HG02943 (cell line): ENCODE results near the gene CLEC1B.
"Not testable (repeated sequence)": the region's sequence is repeated elsewhere in the genome, so short reads cannot be mapped to it uniquely, and the experiment has no call there.

Experiments used
- ATAC-seq: cut with Tn5 transposase; IDR thresholded peaks from one replicate; pipeline ENCODE4 v1.9.1; 2021; ENCODE audit warnings: mild to moderate bottlenecking, low read depth, moderate library complexity; ENCODE audit not compliant: unreplicated experiment

The CLEC1B gene

GRCh38 chr12:9999016-9999415 lies at the start of gene CLEC1B:
Gene CLEC1B, minus strand, starts transcription at chr12:9999121. Its CDS starts 21 bp downstream, at chr12:9999100.
- ATAC-seq, result no peak

GRCh38 chr12:10048526-10048925 lies 49.6 kb upstream of the CLEC1B start:
- no peak for ATAC-seq

GRCh38 chr12:10042167-10042566 lies 43.2 kb upstream of the CLEC1B start:
- no peak for ATAC-seq

- ATAC-seq, result no peak
Observed at GRCh38 chr12:10033783-10034545, 35.0 kb upstream of the CLEC1B start.

- no peak for ATAC-seq
Observed at GRCh38 chr12:10031771-10032175, 32.9 kb upstream of the CLEC1B start.

GRCh38 chr12:10031321-10031720 lies 32.4 kb upstream of the CLEC1B start:
- ATAC-seq, result no peak

GRCh38 chr12:10030446-10030845 lies 31.5 kb upstream of the CLEC1B start, which contains the start of gene CLEC9A:
Gene CLEC9A, plus strand, starts transcription at chr12:10030682. Its CDS starts 22,006 bp downstream, at chr12:10052688.
- ATAC-seq, result no peak

- ATAC-seq, result no peak
Observed at GRCh38 chr12:10027721-10028120, 28.8 kb upstream of the CLEC1B start.

- ATAC-seq, result no peak
Observed at GRCh38 chr12:10027311-10027710, 28.4 kb upstream of the CLEC1B start.

GRCh38 chr12:10026666-10027065 lies 27.7 kb upstream of the CLEC1B start:
- not testable (repeated sequence) for ATAC-seq

GRCh38 chr12:10025236-10025635 lies 26.3 kb upstream of the CLEC1B start:
- no peak for ATAC-seq

- no peak for ATAC-seq
Observed at GRCh38 chr12:10021342-10021741, 22.4 kb upstream of the CLEC1B start.

GRCh38 chr12:10018386-10018785 lies 19.5 kb upstream of the CLEC1B start:
- no peak for ATAC-seq

- ATAC-seq, result no peak
Observed at GRCh38 chr12:10016881-10017280, 18.0 kb upstream of the CLEC1B start.

- no peak for ATAC-seq
Observed at GRCh38 chr12:10015450-10015849, 16.5 kb upstream of the CLEC1B start.

GRCh38 chr12:10012630-10013330 lies 13.9 kb upstream of the CLEC1B start:
- ATAC-seq, result no peak

GRCh38 chr12:10001171-10001776 lies 2.4 kb upstream of the CLEC1B start:
- ATAC-seq, result no peak

- ATAC-seq, result no peak
Observed at GRCh38 chr12:9992296-9992695, 6.6 kb downstream of the CLEC1B start.

- no peak for ATAC-seq
Observed at GRCh38 chr12:9991876-9992275, 7.0 kb downstream of the CLEC1B start.

GRCh38 chr12:9980126-9980525 lies 18.8 kb downstream of the CLEC1B start:
- no peak for ATAC-seq

- ATAC-seq, result no peak
Observed at GRCh38 chr12:9977916-9978315, 21.0 kb downstream of the CLEC1B start.
